Thymus (tissue), 11 donors: ENCODE data around the gene KCNK4. TPM values are rescaled to one million over a fixed set of nuclear protein-coding genes. Genes with fewer than 3 reads are reported as not detected.

Experiments used
- DNase-seq, 9 donors: peaks; one replicate each; pipeline ENCODE4 v3.0.0-alpha.2; 2013; ENCODE audit warnings: low spot score in 9 of 9, low read depth in 6 of 9, missing footprints in 1 of 9
- H3K27ac ChIP-seq, 2 donors: one replicate each; pipeline ENCODE4 v1.5.1; 2013; ENCODE audit warnings: control low read depth in 1 of 2, low read depth in 1 of 2, low read length in 1 of 2, mild to moderate bottlenecking in 1 of 2, moderate library complexity in 1 of 2
- H3K27me3 ChIP-seq, 2 donors: one replicate each; pipeline ENCODE4 v1.5.1; 2013; ENCODE audit warnings: low read length in 1 of 2; ENCODE audit not compliant: control insufficient read depth in 2 of 2, insufficient read depth in 1 of 2
- H3K36me3 ChIP-seq, 2 donors: one replicate each; pipeline ENCODE4 v1.5.1; 2013; ENCODE audit warnings: low read length in 1 of 2, mild to moderate bottlenecking in 1 of 2, moderate library complexity in 1 of 2; ENCODE audit not compliant: control insufficient read depth in 2 of 2, insufficient read depth in 2 of 2
- H3K4me1 ChIP-seq, 2 donors: one replicate each; pipeline ENCODE4 v1.5.1; 2013; ENCODE audit warnings: low read length in 2 of 2; ENCODE audit not compliant: control insufficient read depth in 2 of 2, insufficient read depth in 2 of 2
- H3K4me3 ChIP-seq, 2 donors: one replicate each; pipeline ENCODE4 v1.5.1; 2013; ENCODE audit warnings: low read length in 2 of 2, control low read depth in 1 of 2, mild to moderate bottlenecking in 1 of 2
- H3K9me3 ChIP-seq, 2 donors: one replicate each; pipeline ENCODE4 v1.5.1; 2013; ENCODE audit warnings: low read length in 1 of 2, mild to moderate bottlenecking in 1 of 2; ENCODE audit not compliant: control insufficient read depth in 2 of 2, insufficient read depth in 1 of 2
- WGBS: extraction: QIAGEN DNeasy Blood & Tissue Kit; methylation state at CpG from one replicate; pipeline ENCODE4 v1.1.7; 2013; 5-methylcytosine and 5-hydroxymethylcytosine counted together
- polyA plus RNA-seq: library from polyadenylated mRNA; stranded (reverse); fragments of 200-250 nt; gene quantifications from one replicate; pipeline ENCODE4 v1.2.3, GENCODE V29; 2013
- total RNA-seq: library from RNA; stranded (reverse); fragments of 120-200 nt; gene quantifications from one replicate; pipeline ENCODE4 v1.2.4, GENCODE V29; 2013
- donor health status: healthy.

Gene KCNK4
- total and polyA plus RNA-seq, 2 donors, result not detected

- H3K4me3 ChIP-seq, result peak overlapping the region; percentile 69 to 73
- H3K9me3 ChIP-seq, result peaks cover 0 to 12% of the 10 kb centered on the region in 2 donors
- DNase-seq, result peak in 2 of 9 donors; percentile 39 to 51
- peaks cover 14 to 24% of the 10 kb centered on the region in 2 donors for H3K4me1 ChIP-seq
- 31% methylated on average over 40 of the region's 40 CpGs for WGBS
- peak overlapping the region in 1 of 2 donors; percentile 81 for H3K27ac ChIP-seq
- H3K27me3 ChIP-seq, result peaks cover 15 to 24% of the 10 kb centered on the region in 2 donors
- peaks cover 14 to 19% of the 10 kb centered on the region in 2 donors for H3K36me3 ChIP-seq
Observed at GRCh38 chr11:64285885-64286800, 5.0 kb upstream of the KCNK4 start.

- peaks cover 21 to 30% of the 10 kb centered on the region in 2 donors for H3K27me3 ChIP-seq
- 98% methylated on average over 9 of the region's 9 CpGs for WGBS
Observed at GRCh38 chr11:64286801-64287159, 4.3 kb upstream of the KCNK4 start.

GRCh38 chr11:64287676-64288352 lies 3.3 kb upstream of the KCNK4 start:
- no peak for DNase-seq
- 99% methylated on average over 33 of the region's 33 CpGs for WGBS
- Histone ChIP-seq H3K4me1 (peaks cover 17 to 27% of the 10 kb centered on the region in 2 donors), H3K4me3 (no peak overlapping the region), H3K27ac (no peak overlapping the region), H3K27me3 (peaks cover 31 to 40% of the 10 kb centered on the region in 2 donors), H3K9me3 (peaks cover 0 to 12% of the 10 kb centered on the region in 2 donors), H3K36me3 (peaks cover 7 to 8% of the 10 kb centered on the region in 2 donors)

More at GRCh38 chr11:64286801-64287159, 4.3 kb upstream of the KCNK4 start:
- H3K4me1 ChIP-seq, result peaks cover 14 to 24% of the 10 kb centered on the region in 2 donors
- peaks cover 0 to 12% of the 10 kb centered on the region in 2 donors for H3K9me3 ChIP-seq
- no peak overlapping the region for H3K27ac ChIP-seq
- DNase-seq, result no peak
- peaks cover 10 to 14% of the 10 kb centered on the region in 2 donors for H3K36me3 ChIP-seq
- H3K4me3 ChIP-seq, result no peak overlapping the region

GRCh38 chr11:64288353-64288750 lies 2.8 kb upstream of the KCNK4 start:
- H3K27ac ChIP-seq, result no peak overlapping the region
- H3K9me3 ChIP-seq, result peaks cover 0 to 12% of the 10 kb centered on the region in 2 donors
- peaks cover 2 to 3% of the 10 kb centered on the region in 2 donors for H3K36me3 ChIP-seq
- no peak overlapping the region for H3K4me3 ChIP-seq
- H3K27me3 ChIP-seq, result peaks cover 37 to 46% of the 10 kb centered on the region in 2 donors
- H3K4me1 ChIP-seq, result peaks cover 15 to 24% of the 10 kb centered on the region in 2 donors
- WGBS, result 97% methylated on average over 9 of the region's 9 CpGs
- no peak for DNase-seq

- H3K4me3 ChIP-seq, result no peak overlapping the region
- peaks cover 0 to 7% of the 10 kb centered on the region in 2 donors for H3K9me3 ChIP-seq
- peaks cover 42 to 53% of the 10 kb centered on the region in 2 donors for H3K27me3 ChIP-seq
- peaks cover 12 to 17% of the 10 kb centered on the region in 2 donors for H3K4me1 ChIP-seq
- DNase-seq, result no peak
- no peak overlapping the region for H3K27ac ChIP-seq
- WGBS, result 96% methylated on average over 13 of the region's 13 CpGs
- peaks cover 0 to 3% of the 10 kb centered on the region in 2 donors for H3K36me3 ChIP-seq
Observed at GRCh38 chr11:64289002-64289564, 2.0 kb upstream of the KCNK4 start.

GRCh38 chr11:64290352-64291261 lies 495 bp upstream of the KCNK4 start:
- WGBS, result 66% methylated on average over 10 of the region's 10 CpGs
- DNase-seq, result no peak
- H3K4me3 ChIP-seq, result no peak overlapping the region
- peaks cover 0 to 5% of the 10 kb centered on the region in 2 donors for H3K9me3 ChIP-seq
- H3K27me3 ChIP-seq, result peaks cover 52 to 68% of the 10 kb centered on the region in 2 donors
- H3K4me1 ChIP-seq, result peaks cover 11 to 13% of the 10 kb centered on the region in 2 donors
- peaks cover 0 to 3% of the 10 kb centered on the region in 2 donors for H3K36me3 ChIP-seq
- no peak overlapping the region for H3K27ac ChIP-seq

- WGBS, result 1% methylated on average over 96 of the region's 96 CpGs
- Histone ChIP-seq H3K4me1 (peaks cover 3 to 4% of the 10 kb centered on the region in 2 donors), H3K27me3 (peaks cover 65 to 81% of the 10 kb centered on the region in 2 donors), H3K4me3 (peak overlapping the region in 1 of 2 donors; percentile 29), H3K36me3 (peaks cover 0 to 3% of the 10 kb centered on the region in 2 donors), H3K9me3 (peaks cover 0 to 5% of the 10 kb centered on the region in 2 donors), H3K27ac (no peak overlapping the region)
- no peak for DNase-seq
Observed at GRCh38 chr11:64291752-64292459, 804 bp downstream of the KCNK4 start.
